GM21390 (cell line): Measurements from ENCODE around the gene DDN.

Experiments used
- ATAC-seq: cut with Tn5 transposase; IDR thresholded peaks from one replicate; pipeline ENCODE4 v1.9.1; 2021; ENCODE audit not compliant: unreplicated experiment

The DDN gene

DNA sequence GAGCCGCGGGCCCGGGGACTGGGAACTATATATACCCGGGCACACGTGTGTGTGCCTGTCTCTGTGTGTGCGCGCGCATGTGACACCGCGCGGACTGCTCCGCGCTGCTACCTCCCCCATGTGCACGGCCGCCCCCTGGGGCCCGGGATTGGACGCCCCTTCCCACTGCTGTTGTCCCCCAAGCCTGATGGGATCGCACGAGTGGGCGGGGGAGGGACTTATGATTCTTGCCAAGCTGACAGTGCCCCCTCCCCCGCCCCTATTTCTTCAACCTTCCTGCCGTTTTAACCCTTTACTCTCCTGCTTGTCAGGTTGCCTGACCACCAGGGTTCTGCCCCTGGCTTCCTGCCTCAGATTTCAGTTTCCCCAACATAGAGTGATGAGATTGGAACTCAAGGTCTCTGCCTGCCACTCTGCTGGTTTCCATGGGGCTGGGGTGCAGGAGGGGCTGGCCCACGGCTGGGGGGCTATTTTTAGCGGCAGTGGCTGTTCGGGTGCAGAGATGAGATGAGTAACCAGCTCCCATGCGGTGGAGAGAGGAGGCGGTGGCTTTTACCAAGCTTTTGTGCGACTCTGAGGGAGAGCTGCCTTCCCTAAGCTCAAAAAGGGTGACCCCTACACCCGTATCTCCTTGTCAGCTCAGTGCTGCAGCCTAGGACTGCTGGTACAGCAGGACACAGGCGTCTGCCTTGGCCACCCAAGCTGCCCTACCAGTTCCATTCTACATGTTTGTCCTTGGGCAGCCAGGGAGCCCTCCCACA is at the start of gene DDN:
TSS of gene DDN (minus strand) at position 5 of the 761 bp plus-strand sequence. CDS start 88 bp downstream, outside the sequence.
- ATAC-seq: peak; percentile 45

DNA sequence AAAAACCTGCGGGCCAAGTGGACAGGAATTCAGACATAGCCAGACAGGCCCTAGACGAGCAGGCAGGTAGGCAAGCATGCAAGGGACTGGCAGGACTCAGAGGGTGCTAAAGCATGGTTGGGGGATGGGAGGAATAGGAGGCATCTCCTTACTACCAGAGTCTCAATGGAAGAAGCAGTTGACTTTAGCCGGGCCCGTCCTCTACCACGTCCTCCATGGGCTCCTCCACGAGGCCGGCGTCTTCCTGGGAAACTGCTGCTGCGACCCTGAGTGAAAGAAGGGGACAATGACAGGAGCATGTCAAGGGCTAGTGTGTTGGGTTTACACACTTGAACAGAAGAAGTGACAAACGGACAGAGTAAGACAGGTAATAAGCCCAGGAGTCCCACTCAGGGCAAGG is 49.8 kb upstream of the DDN start:
- ATAC-seq: no peak

DNA sequence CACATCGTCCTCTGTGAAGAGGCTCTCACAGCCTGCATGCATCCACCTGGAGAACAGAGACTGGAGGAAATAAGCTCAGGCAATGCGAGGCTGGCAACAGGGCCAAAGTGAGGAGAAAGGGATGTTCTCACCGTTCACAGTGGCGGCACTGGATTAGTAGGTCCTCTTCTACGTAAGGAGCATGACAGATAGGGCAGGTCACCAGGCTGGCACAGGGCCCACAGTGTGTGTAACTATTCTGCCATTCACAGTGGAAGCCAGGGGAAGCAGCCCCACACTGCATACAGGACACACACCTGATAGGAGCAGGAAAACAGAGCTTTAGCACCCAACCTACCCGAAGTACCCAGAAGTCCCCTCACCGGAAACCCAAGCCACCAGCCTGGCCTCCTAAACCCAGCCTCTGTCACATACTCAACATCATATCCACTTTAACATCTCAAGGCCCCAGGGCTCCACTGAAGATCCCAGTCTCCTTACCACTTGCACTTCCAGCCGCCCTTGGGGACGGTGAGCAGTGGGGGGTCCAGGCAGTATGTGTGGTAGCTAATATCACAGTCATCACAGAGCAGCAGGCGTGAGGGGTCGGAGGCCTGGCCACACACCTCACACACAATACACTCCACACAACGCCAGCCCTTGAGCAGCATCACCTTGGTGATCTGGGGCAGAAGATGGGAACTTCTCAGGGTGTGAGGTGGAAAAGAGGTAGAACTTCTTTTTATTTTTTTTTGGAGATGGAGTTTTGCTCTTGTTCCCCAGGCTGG is 47.1 kb upstream of the DDN start:
- ATAC-seq: no peak

DNA sequence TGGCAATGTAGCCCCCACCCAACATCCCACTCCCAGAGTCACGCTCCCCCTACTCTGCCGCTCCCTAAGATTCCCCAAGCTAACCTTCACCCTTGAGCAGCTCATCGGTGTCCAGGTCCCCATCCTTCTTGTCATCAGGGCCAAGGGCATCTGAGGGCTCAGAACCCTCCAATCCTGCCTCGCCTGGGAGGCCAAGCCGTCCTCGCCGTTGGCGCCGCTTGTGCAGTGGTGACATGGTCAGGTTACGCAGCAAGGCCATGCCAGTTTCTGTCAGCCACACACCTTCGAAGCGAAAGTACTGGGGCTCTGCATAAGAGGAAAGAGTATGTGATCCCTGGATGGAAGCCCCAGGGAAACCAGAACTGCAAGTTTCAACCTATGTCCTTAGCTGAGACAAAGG is 45.5 kb upstream of the DDN start:
- no peak for ATAC-seq

DNA sequence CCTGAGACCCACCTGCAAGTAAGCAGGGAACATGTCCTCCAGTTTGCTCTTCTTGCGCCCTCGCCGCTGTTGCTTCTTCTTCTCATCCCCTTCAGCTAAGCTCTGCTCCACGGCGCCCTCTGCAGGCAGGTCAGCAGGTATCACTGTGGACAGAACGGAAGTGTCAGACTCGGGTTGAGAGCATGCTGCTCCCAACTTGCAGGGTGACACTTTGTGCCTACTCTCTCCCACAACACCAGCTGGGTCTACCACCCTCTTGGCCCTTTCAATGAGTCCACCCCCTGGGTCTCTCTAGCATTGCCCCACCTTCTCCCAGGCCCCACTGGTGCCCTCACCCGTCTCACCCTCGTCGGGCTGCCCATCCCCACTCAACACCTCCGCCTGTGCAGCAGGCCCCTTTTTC is 44.7 kb upstream of the DDN start:
- no peak for ATAC-seq

DNA sequence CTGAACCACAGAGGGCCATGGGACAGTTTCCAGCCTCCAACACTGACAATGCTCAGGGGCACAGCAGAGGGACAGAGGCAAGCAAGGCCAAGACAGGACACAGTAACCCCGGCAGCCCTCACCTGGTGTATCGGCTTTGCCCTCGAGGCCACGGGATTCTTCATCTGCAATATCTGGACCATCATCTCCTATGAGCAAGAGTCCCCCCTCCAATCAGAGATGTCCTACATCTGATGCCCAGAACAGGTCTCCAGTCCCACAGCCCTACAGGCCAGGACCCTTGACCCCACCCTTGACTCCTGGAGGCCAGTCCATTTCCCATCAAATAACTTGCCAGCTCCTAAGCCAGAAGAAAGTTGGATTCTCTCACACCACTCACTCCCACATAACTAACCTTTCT is 44.1 kb upstream of the DDN start:
- ATAC-seq: no peak

DNA sequence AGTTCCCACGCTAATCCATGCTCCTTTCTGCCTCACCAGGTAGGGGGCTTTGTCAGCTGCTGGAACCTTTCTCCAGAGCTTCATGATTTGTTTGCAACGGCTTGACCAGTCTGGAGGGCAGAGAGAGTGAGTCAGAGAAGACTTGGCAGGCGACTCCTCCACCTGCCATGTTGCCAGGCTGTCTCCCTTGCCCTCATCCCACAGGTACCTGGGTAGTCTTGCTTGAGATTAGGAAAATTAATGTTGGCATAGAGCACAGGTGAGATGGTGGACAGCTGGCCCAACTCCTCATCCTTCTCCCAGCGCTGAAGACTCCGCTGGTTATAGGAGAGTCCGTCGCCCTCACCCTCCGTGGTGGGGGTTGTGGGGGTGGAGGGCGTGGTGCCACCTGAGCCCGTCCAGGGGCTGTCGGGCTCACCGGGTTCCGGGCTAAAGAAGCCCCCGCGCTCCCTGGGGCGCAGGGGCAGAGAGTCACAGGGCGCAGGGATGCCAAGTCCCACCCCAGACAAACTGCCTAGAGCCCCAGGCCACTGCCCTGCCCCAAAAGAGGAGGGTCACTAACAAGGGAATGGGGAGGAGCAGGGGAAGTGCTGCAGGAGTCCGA is 42.8 kb upstream of the DDN start:
- ATAC-seq: no peak

DNA sequence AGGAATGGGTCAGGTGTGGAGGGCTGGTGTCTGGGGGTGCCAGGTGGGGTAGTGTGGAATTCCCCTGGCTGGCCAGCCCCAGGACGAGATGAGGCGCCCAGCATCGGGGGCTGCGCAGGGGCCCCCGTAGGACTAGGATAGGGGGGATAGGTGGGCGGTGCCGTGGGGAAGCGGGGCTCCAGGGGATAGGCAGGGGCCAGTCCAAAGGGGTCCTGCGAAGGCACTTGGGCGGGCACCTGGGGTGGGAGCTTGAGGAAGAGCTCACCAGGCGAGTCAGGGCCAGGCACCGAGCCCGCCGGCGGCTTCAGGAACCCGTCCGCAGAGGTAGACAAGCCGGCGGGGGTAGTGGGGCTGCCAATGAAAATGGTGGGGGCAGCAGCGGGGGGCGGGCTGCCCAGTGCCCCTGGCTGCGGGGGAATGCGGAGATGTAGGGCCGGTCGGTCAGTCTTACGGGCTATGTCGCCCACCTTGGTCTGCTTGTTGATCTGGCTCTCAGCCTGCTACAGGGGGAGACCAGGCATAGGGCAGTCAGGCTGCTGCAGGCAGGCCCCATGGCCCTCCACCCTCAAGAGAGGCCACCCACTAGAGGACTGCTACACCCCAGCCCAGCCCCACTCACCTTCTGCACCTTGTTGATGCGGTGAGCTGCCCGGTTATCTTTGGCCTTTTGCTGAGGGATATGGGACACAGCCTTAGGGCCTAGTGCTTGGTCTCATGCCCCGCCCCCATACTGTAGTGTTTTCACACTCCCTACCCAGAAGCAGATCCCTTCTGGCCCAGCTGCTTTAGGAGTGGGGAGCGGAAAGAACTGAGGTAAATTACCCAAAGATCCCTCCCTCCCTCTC is 42.1 kb upstream of the DDN start:
- ATAC-seq: no peak

DNA sequence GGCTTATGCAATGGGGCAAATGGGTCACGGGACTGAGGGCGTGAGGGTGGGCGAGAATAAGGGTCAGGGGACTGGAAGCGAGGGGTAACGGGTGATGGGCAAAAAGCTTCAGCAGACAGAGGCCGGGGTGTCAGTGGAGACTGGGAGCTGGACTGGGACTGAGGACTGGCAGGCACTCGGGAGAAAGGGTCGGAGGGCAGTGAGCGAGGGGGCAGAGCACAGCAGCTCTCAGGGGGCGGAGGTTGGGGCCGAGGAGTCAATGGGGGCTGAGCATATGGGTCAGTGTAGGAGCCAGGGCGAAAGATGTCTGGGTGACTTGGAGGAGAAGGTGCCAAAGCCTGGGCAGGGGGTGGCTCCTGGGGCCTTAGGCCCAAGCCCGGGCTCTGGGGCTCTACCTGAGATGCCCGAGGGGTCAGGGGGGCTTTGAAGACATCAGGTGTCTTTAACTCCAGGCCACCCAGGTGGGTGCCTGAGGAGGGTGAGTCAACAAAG is 41.2 kb upstream of the DDN start:
- no peak for ATAC-seq

DNA sequence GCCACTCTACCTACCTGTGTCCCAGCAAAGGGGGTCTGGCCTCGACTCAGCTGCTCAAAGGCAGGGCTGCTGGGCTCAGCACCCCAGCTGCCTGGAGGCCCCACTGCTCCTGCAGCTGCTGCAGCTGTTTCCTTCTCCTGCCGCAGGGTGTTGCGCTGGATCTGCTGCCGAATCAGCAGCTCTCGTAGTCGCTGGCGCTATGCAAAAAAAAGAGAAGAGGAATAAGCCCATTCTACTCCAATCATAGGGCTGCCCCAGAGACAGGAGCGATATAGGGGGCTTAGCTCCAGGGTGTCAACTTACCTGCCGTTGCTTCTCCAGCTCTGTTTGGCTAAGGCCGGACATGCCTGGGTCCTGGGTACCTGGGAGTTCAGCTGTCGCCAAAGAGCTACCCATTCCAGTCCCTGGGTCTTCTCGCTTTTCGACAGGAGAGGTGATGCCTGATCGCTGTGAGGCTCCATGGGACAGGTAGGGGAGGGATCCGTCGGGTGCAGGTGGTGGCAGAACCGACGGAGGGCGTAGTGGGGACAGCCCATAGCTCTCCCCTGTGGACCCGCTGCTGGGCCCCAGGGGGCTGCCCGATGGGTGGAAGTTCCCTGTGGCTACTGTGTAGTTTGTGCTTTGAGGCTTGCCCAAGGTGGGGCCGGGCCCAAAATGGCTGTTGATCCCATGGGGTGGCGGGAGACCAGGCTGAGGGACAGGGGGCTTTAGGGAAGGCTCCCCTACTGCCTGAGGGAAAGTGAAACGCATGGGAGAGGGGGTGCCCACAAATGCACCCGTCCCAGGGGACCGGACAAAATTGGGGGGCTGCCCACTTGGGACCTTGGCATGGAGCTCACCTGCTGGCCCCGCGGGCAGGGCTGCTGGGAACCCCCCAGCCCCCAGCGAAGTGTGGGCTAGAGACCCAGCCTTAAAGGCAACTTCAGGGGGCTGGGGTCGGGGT is 40.5 kb upstream of the DDN start:
- ATAC-seq: no peak

DNA sequence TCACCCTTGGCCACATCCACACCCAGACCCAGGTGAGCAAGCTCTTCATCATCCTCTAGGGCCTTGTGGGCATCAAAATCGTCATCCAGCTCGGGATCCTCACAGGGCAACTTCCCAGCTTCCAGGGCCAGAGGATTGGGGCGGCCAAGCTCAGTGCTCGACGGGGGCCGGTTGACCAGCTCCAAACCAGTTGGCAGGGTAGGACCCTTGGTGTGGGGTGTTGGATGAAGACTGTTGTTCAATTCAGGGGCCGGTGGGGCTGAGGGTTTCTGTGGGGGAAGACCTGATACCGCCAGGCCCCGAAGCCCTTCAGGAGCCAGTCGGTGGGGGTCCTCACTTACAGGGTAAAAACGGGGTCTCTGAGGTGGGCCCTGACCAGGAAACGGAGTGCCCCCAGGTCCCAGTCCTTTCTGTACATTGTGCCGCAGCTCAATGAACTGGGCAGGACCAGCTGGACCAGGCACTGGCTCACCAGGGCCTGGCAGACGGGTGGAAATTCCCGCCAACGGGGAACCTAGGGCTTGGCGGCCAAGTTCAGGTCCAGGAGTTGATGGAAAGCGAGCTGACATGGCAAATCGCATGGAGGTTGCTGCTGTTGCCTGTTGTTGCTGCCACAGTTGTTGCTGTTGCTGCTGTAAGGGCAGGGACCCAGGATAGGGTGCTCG is 39.2 kb upstream of the DDN start:
- no peak for ATAC-seq

DNA sequence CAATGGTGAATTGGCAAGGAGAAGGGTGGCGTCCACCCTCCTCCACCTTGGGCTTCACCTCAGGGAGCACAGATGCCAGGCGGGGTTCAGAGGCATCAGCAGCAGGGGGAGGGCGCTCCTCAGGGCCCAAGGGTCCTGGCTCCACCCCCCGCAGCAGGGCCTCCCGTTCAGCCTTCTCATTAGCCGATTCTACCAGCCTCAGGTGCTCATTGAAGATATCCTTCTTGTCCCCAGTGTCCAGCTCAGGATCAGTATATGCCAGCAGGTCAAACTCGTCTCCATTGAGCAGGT is 38.7 kb upstream of the DDN start:
- ATAC-seq: no peak

DNA sequence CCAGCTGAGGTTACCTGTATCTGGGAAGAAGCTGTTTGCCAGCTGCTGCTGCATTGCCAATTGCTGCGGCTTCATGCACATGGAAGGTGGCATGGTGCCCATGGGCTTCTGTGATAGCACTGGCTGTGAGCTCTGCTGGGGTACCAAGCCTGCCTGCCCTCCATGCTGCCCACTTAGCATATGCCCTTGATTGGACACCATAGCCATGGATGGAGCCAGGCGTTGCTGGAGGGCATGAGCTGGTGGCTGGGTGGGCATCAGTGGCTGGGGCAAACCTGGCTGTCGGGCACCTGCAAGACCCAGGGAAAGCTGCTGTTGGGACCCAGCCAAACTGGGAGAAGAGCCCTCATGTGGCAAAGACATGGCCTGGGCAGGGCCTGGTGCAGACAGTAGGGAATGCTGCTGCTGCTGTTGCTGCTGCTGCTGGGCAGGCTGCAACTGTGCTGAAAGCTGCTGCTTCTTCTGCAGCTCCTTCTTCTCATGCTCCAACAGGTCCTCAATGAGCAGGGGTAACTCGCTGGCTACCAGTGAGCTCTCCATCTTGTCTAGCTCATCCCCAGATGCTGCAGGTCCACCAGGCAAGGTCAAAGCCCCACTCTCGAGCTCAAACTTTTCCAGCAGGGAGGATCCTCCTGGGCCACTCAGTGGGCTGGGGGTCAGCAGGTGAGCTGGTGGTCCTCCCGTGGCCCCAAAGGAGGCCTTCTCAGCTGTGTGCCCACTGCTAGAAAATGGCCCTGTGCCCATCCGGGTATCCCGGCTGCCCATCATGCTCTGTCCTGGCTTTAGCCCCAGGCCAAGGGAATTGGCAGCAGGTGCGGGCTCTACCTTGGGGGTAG is 38.2 kb upstream of the DDN start:
- ATAC-seq: no peak

DNA sequence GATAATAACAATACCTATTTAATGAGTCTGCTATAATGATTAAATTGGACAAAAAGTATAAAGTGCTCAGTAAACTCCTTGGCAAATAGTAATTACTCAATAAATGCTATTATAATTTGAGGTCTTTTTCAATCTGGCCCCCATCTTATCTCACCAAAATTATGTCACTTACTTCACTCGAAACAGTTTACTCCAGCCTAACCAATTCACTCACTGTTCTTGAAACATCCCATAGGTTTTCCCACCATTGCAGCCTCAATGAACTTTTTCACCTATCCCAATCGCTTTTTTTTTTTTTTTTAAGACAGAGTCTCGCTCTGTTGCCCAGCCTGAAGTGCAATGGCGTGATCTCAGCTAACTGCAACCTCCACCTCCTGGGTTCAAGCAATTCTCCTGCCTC is 36.9 kb upstream of the DDN start:
- ATAC-seq: no peak

DNA sequence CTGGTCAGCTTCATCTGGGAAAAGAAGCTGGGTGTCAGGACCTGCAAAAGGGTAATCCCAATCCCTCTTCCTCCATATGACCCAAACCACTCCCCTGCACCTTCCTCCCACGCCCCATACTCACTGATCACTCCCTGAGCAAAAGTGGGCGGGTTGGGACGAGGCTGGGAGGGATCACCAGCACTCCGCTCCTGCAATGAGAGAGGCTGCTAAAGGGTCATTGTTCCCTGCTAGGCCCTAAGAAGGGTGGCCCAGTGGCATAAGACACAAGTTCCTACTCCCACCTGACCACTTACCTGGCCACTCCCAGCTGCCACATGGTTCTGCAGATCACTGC is 35.1 kb upstream of the DDN start:
- no peak for ATAC-seq

DNA sequence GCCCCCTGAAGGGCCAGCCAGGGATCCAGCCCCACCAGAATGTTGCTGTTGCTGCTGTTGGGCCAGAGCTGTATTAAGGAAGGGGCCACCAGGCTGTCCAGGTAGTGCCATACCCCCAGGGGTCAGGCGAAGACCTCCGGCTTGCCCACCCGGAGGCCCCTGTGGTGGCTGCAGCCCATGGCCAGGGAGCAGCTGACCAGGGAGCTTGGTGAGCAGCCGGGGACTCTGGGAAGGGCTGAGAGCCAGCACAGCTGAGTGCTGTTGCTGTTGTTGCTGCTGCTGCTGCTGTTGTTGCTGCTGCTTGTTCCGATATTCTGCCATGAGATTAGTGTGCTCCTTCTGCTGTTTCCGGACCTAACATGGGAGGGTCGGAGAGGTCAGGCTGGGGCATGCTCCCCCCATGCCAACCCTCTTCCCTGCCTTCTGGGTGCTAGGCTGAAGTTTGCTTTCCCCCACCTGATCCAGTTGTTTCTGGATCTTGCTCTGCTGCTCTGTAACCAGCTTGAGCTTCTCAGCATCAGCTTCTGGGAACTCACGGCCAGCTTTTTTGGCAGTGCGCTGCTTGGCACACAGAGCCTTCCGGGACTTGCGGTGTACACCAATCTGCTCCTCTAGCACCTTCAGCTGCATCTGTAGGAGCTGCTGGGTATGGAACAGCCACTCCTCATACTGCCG is 34.6 kb upstream of the DDN start:
- ATAC-seq: no peak

DNA sequence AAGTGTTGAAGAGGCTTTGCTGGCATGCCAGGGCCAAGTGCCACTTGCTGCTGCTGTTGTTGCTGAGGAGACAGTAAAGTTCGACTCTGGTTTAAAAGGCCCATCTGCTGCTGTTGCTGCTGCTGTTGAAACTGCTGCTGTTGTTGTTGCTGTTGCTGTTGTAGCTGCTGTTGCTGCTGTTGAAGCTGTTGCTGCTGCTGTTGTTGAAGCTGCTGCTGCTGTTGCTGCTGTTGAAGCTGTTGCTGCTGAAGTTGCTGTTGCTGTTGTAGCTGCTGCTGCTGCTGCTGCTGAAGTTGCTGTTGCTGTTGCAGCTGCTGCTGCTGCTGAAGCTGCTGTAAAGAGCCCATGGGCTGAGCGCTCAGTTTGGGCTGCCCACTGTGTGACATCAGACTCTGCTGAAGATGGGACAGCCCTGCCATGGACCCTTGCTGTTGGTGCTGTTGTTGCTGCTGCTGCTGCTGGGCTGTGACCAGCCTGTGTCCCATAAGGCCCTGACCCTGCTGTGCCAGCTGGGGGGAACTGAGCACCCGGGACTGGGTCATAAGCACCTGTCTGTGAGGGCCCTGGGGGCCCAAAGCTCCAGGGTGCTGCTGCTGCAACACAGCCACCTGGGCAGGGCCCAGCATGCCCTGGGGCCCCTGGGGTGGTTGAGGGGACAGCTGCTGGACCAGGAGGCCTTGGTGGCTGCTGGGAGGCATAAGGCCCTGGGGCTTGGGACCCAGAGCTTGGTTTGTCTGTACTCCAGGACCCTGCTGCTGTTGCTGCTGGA is 33.7 kb upstream of the DDN start:
- ATAC-seq: no peak

DNA sequence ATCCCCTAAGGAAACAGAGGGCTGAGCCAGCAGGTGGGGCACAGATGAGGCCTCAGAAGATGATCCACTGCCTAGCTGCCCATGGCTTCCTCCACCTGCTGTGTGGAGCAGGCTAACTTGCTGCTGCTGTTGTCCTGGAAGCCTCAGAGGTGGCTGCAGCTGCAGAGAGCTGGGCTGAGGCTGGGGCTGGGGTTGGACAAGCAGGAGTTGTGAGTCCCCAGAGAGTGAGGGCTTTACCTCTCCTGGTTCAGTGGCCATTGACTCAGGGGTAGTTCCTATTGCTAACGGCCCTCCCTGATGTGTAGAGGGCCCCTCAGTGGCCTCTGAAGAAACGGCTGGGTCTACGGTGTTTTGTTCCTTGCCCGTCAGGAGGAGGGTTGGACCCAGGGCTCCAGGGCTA is 33.1 kb upstream of the DDN start:
- no peak for ATAC-seq
